Uterus (tissue), 4 donors: ENCODE data around the gene ZDHHC14. TPM values are rescaled to one million over a fixed set of nuclear protein-coding genes. Genes with fewer than 3 reads are reported as not detected.

Source experiments
- DNase-seq, 2 donors: peaks; one replicate each; pipeline ENCODE4 v3.0.0-alpha.2; 2019 to 2020
- H3K27ac ChIP-seq, 2 donors: fragments of 200-600 bp; sonication (generic); 1 replicate in 1 of 2; 2 replicates in 1 of 2; pipeline ENCODE4 v1.5.1; 2016 to 2018
- H3K27me3 ChIP-seq, 2 donors: fragments of 200-600 bp; sonication (generic); one replicate each; pipeline ENCODE4 v1.5.1; 2018 to 2019; ENCODE audit warnings: control low read depth in 1 of 2
- H3K36me3 ChIP-seq, 2 donors: fragments of 200-600 bp; sonication (generic); one replicate each; pipeline ENCODE4 v1.5.1; 2019; ENCODE audit warnings: control low read depth in 1 of 2
- H3K4me1 ChIP-seq, 2 donors: fragments of 200-600 bp; sonication (generic); one replicate each; pipeline ENCODE4 v1.5.1; 2018 to 2019; ENCODE audit warnings: control low read depth in 1 of 2
- H3K4me3 ChIP-seq, 2 donors: fragments of 200-600 bp; sonication (generic); 1 replicate in 1 of 2; 2 replicates in 1 of 2; pipeline ENCODE4 v1.5.1; 2018 to 2019; ENCODE audit warnings: mild to moderate bottlenecking in 1 of 2
- H3K9me3 ChIP-seq, 2 donors: fragments of 200-600 bp; sonication (generic); one replicate each; pipeline ENCODE4 v1.5.1; 2019; ENCODE audit warnings: control low read depth in 1 of 2
- CTCF ChIP-seq, 4 experiments: fragments of 200-600 bp in 2 of 4; fragments of 450-650 bp in 2 of 4; sonication (generic) in 2 of 4; IDR thresholded peaks; one replicate each; pipeline ENCODE4 v1.5.1; 2016 to 2019; ENCODE audit warnings: antibody characterized with exemption in 4 of 4, mild to moderate bottlenecking in 2 of 4, moderate library complexity in 1 of 4
- POLR2A ChIP-seq, 2 donors: fragments of 450-650 bp; IDR thresholded peaks; one replicate each; pipeline ENCODE4 v1.6.1; 2016; ENCODE audit warnings: antibody characterized with exemption in 2 of 2, mild to moderate bottlenecking in 1 of 2, moderate library complexity in 1 of 2
- intact Hi-C: fragments of 100-400 bp; cut with DNase I; formaldehyde crosslinking; loops from one replicate; pipeline ENCODE4 v1.15.1; 2023; ENCODE audit warnings: low total_unique reads
- total RNA-seq, 4 donors: library from RNA; depleted of rRNA in 3 of 4; stranded (reverse); fragments of >200 nt in 3 of 4; gene quantifications; one replicate each; pipeline versions ENCODE4 v1.1.0 to v1.2.4, GENCODE V29; 2014 to 2023
- donor health status: DM: yes; HTN: yes; CAD: no.

The ZDHHC14 gene
- total RNA-seq, 4 donors from 2014 or later, result 5.6 to 28.3 (median 12.9) TPM

GRCh38 chr6:157428427-157429202 lies 47.6 kb downstream of the ZDHHC14 start:
- TF ChIP-seq POLR2A (IDR thresholded peaks at IDR 0.05) (no peak), CTCF (IDR thresholded peaks at IDR 0.05) (no peak)
- DNase-seq, result peak in 1 of 2 donors; percentile 56
- Histone ChIP-seq H3K4me3 (no peak overlapping the region), H3K4me1 (peaks cover 0 to 5% of the 10 kb centered on the region in 2 donors), H3K27me3 (no peaks in the 10 kb centered on the region), H3K36me3 (no peaks in the 10 kb centered on the region), H3K27ac (peak overlapping the region; percentile 28 to 61), H3K9me3 (no peaks in the 10 kb centered on the region)
- intact Hi-C loops, result no loop called here

GRCh38 chr6:157429248-157429647 lies 48.3 kb downstream of the ZDHHC14 start:
- TF ChIP-seq CTCF (IDR thresholded peaks at IDR 0.05), result no peak
- no peak for TF ChIP-seq POLR2A (IDR thresholded peaks at IDR 0.05)
- no peak for DNase-seq
- no peak overlapping the region for H3K4me3 ChIP-seq

GRCh38 chr6:157430834-157431233 lies 49.8 kb downstream of the ZDHHC14 start:
- peaks cover 0 to 5% of the 10 kb centered on the region in 2 donors for H3K4me1 ChIP-seq
- H3K36me3 ChIP-seq, result no peaks in the 10 kb centered on the region
- TF ChIP-seq POLR2A (IDR thresholded peaks at IDR 0.05) (no peak), CTCF (IDR thresholded peaks at IDR 0.05) (no peak)
- H3K27me3 ChIP-seq, result no peaks in the 10 kb centered on the region
- H3K9me3 ChIP-seq, result no peaks in the 10 kb centered on the region
- H3K4me3 ChIP-seq, result no peak overlapping the region
- peak overlapping the region; percentile 3 to 11 for H3K27ac ChIP-seq
- intact Hi-C loops, result no loop called here
- DNase-seq, result no peak

More at GRCh38 chr6:157429248-157429647, 48.3 kb downstream of the ZDHHC14 start:
- H3K36me3 ChIP-seq, result no peaks in the 10 kb centered on the region
- H3K4me1 ChIP-seq, result peaks cover 0 to 5% of the 10 kb centered on the region in 2 donors
- intact Hi-C loops, result no loop called here
- no peaks in the 10 kb centered on the region for H3K9me3 ChIP-seq
- H3K27ac ChIP-seq, result peak overlapping the region; percentile 28 to 61
- no peaks in the 10 kb centered on the region for H3K27me3 ChIP-seq

- Histone ChIP-seq H3K4me3 (no peak overlapping the region), H3K4me1 (peaks cover 0 to 5% of the 10 kb centered on the region in 2 donors), H3K36me3 (no peaks in the 10 kb centered on the region), H3K9me3 (no peaks in the 10 kb centered on the region), H3K27me3 (no peaks in the 10 kb centered on the region), H3K27ac (peak overlapping the region; percentile 42 to 79)
- DNase-seq, result no peak
- TF ChIP-seq CTCF (IDR thresholded peaks at IDR 0.05) (no peak), POLR2A (IDR thresholded peaks at IDR 0.05) (no peak)
- intact Hi-C loops, result no loop called here
These were observed 51.4 kb downstream of the ZDHHC14 start for GRCh38 chr6:157432231-157432891.

- H3K27ac ChIP-seq, result peak overlapping the region; percentile 42 to 79
- intact Hi-C loops, result no loop called here
- peaks cover 0 to 3% of the 10 kb centered on the region in 2 donors for H3K4me1 ChIP-seq
- TF ChIP-seq CTCF (IDR thresholded peaks at IDR 0.05) (no peak), POLR2A (IDR thresholded peaks at IDR 0.05) (no peak)
- no peak overlapping the region for H3K4me3 ChIP-seq
- no peaks in the 10 kb centered on the region for H3K36me3 ChIP-seq
- no peaks in the 10 kb centered on the region for H3K9me3 ChIP-seq
- H3K27me3 ChIP-seq, result no peaks in the 10 kb centered on the region
- no peak for DNase-seq
These were observed 51.9 kb downstream of the ZDHHC14 start for GRCh38 chr6:157432892-157433265.
